Measurements from ENCODE around the gene DDAH1.

GRCh38 chr1:85342207-85342606, 122.8 kb downstream of the DDAH1 start:
- TF ChIP-seq CTCF (IDR thresholded peaks at IDR 0.05): no peak
- TF ChIP-seq POLR2A (IDR thresholded peaks at IDR 0.05): no peak
